Naive thymus-derived CD8-positive, alpha-beta T cell (primary cell): Measurements from ENCODE around the gene NAALADL2. TPM values are rescaled to one million over a fixed set of nuclear protein-coding genes. Genes with fewer than 3 reads are reported as not detected.
"Not testable (repeated sequence)": the region's sequence is repeated elsewhere in the genome, so short reads cannot be mapped to it uniquely, and the experiment has no call there.

Experiments used
- ATAC-seq, 2 donors: fragments of 150-1000 bp; cut with Tn5 transposase in 1 of 2; sonication (Bioruptor Pico), chemical (Tn5 transposase) in 1 of 2; 1 replicate in 1 of 2; 2 replicates in 1 of 2; pipeline ENCODE4 v1.10.0; 2021; ENCODE audit warnings: mild to moderate bottlenecking in 2 of 2, moderate library complexity in 2 of 2
- POLR2A ChIA-PET: fragments of 350-600 bp; sonication (Branson Sonifier 250); formaldehyde crosslinking; loops from one replicate; lab custom pipeline; 2021; ENCODE audit warnings: antibody characterized with exemption; lab: Charles Lee
- DNase-seq, 10 donors: peaks; one replicate each; pipeline versions ENCODE4 v3.0.0 to v3.0.0-alpha.2; 2020 to 2022
- H3K27ac Mint-ChIP-seq, 10 donors: one replicate each; pipeline ENCODE4 v1.8.0; 2020 to 2022; ENCODE audit warnings: mild to moderate bottlenecking in 10 of 10, mixed read lengths in 10 of 10, moderate library complexity in 4 of 10, inconsistent platforms in 1 of 10
- H3K27me3 Mint-ChIP-seq, 5 donors: one replicate each; pipeline ENCODE4 v1.8.0; 2021 to 2022; ENCODE audit warnings: mixed read lengths in 5 of 5
- H3K36me3 Mint-ChIP-seq, 3 donors: one replicate each; pipeline ENCODE4 v1.8.0; 2020 to 2022; ENCODE audit warnings: mixed read lengths in 3 of 3, mild to moderate bottlenecking in 2 of 3, inconsistent platforms in 1 of 3
- H3K4me1 Mint-ChIP-seq, 4 donors: one replicate each; pipeline ENCODE4 v1.8.0; 2021 to 2022; ENCODE audit warnings: mixed read lengths in 4 of 4
- H3K4me3 Mint-ChIP-seq, 10 donors: one replicate each; pipeline ENCODE4 v1.8.0; 2020 to 2022; ENCODE audit warnings: mild to moderate bottlenecking in 10 of 10, mixed read lengths in 10 of 10, moderate library complexity in 6 of 10, inconsistent platforms in 1 of 10
- H3K9me3 Mint-ChIP-seq, 9 donors: one replicate each; pipeline ENCODE4 v1.8.0; 2020 to 2022; ENCODE audit warnings: mixed read lengths in 9 of 9, mild to moderate bottlenecking in 3 of 9, inconsistent platforms in 1 of 9, moderate library complexity in 1 of 9
- polyA plus RNA-seq, 3 donors: library from polyadenylated mRNA; unstranded; fragments of 300-500 nt; fragmentation: Illumina TruSeq; gene quantifications; one replicate each; pipeline ENCODE4 v1.2.3, GENCODE V29; 2021
- total RNA-seq, 8 experiments: library from RNA in 2 of 8; stranded (reverse) in 2 of 8; gene quantifications; one replicate each; pipeline ENCODE4 v1.2.3 and lab custom pipeline; 2021 to 2026

NAALADL2 gene
- total and polyA plus RNA-seq, 5 experiments from 2014 or later = 0.44 to 1.3 (median 0.88) TPM; not detected in 1

GRCh38 chr3:175340338-175341015 is 481.3 kb downstream of the NAALADL2 start:
- DNase-seq (no peak), ATAC-seq (no peak)
- POLR2A ChIA-PET = no interaction called here
- H3K27me3 Mint-ChIP-seq = no peaks in the 10 kb centered on the region
- peaks cover 0 to 7% (median 0%) of the 10 kb centered on the region in 9 donors for H3K9me3 Mint-ChIP-seq
- H3K27ac Mint-ChIP-seq = no peak overlapping the region
- H3K4me1 Mint-ChIP-seq = no peaks in the 10 kb centered on the region
- no peaks in the 10 kb centered on the region for H3K36me3 Mint-ChIP-seq
- no peak overlapping the region for H3K4me3 Mint-ChIP-seq

- H3K4me3 Mint-ChIP-seq = no peak overlapping the region
- H3K36me3 Mint-ChIP-seq = no peaks in the 10 kb centered on the region
- H3K27ac Mint-ChIP-seq = no peak overlapping the region
- POLR2A ChIA-PET = no interaction called here
- DNase-seq (no peak), ATAC-seq (no peak)
- H3K4me1 Mint-ChIP-seq = no peaks in the 10 kb centered on the region
- H3K27me3 Mint-ChIP-seq = no peaks in the 10 kb centered on the region
- H3K9me3 Mint-ChIP-seq = peaks cover 0 to 7% (median 0%) of the 10 kb centered on the region in 9 donors
Measured at GRCh38 chr3:175342196-175342595, 483.1 kb downstream of the NAALADL2 start.

- DNase-seq (no peak), ATAC-seq (no peak)
- no peaks in the 10 kb centered on the region for H3K4me1 Mint-ChIP-seq
- H3K27ac Mint-ChIP-seq = no peak overlapping the region
- H3K4me3 Mint-ChIP-seq = no peak overlapping the region
- H3K27me3 Mint-ChIP-seq = no peaks in the 10 kb centered on the region
- POLR2A ChIA-PET = no interaction called here
- no peaks in the 10 kb centered on the region for H3K36me3 Mint-ChIP-seq
- peaks cover 0 to 6% (median 0%) of the 10 kb centered on the region in 9 donors for H3K9me3 Mint-ChIP-seq
Measured at GRCh38 chr3:175343946-175344345, 484.8 kb downstream of the NAALADL2 start.

DNA sequence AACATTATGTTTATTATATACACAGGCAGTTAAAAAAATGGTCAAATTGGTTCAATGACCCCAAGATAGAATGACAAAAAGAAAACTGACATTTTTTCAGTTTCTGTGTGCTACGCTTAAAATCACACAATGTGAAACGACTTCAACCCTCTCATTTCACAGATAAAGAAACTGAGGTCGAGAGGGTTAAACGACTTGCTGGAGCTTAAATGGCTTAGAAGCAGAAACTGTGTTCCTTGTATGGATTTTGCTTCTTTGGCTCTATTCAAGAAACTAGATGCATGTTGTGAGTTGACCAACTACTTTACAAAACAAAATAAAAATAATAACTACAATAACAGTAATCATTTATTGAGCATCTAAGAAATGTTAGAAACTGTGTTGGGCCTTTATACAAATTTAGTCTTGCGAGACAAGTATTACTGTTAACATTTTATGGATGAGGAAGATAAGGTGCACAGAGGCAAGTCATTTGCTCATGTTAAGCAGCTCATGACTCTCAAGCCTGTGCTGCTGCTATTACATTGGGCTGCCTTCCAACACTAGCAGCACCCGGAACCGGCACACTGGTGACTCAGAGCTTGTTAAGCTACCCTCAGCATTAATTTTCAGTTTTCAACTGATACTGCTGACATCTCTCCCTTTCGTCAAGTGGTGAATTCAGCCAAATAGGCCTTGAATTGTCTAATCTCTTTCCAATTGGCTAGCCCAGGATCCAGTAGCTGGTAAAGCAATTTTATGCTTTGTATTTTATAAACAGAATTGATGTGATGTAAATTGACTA is 487.6 kb downstream of the NAALADL2 start:
- Mint-ChIP-seq H3K27me3 (no peaks in the 10 kb centered on the region), H3K4me3 (no peak overlapping the region), H3K9me3 (peaks cover 0 to 4% (median 0%) of the 10 kb centered on the region in 9 donors), H3K36me3 (no peaks in the 10 kb centered on the region), H3K27ac (no peak overlapping the region), H3K4me1 (no peaks in the 10 kb centered on the region)
- DNase-seq (no peak), ATAC-seq (no peak)
- POLR2A ChIA-PET = no interaction called here

- Mint-ChIP-seq H3K27ac (no peak overlapping the region), H3K9me3 (peaks cover 0 to 4% (median 0%) of the 10 kb centered on the region in 9 donors), H3K27me3 (no peaks in the 10 kb centered on the region), H3K4me3 (no peak overlapping the region), H3K36me3 (no peaks in the 10 kb centered on the region), H3K4me1 (no peaks in the 10 kb centered on the region)
- no peak for ATAC-seq
- DNase-seq = no peak
- POLR2A ChIA-PET = no interaction called here
Measured at GRCh38 chr3:175349168-175349567, 490.0 kb downstream of the NAALADL2 start.

DNA sequence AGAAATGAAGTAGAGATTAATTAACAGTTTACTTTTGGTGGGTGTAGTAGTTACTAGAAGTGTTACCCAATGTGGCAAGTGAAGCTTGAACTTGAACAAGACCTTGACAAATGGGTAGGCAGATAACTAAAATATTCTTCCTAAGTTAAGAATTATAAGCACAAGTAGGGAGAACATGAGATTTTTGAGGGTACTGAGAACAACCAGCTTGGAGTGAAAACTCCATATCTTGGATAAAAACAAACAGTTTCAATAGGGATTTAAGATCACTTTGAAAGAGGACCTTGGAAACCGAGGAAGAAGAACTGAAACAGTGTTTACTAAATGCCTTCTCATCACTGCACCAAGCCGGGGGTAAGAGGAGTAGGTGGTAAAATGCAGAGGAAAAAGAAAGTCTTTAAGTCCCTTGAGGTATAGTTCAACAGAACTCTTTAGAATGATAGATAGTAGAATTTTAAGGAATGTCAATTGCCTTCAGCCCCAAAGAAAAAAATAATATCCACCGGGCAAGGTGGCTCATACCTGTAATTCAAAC is 496.7 kb downstream of the NAALADL2 start:
- H3K4me3 Mint-ChIP-seq = no peak overlapping the region
- no peaks in the 10 kb centered on the region for H3K4me1 Mint-ChIP-seq
- peaks cover 0 to 11% (median 0%) of the 10 kb centered on the region in 9 donors for H3K9me3 Mint-ChIP-seq
- DNase-seq (no peak), ATAC-seq (no peak)
- POLR2A ChIA-PET = no interaction called here
- no peaks in the 10 kb centered on the region for H3K36me3 Mint-ChIP-seq
- no peak overlapping the region for H3K27ac Mint-ChIP-seq
- H3K27me3 Mint-ChIP-seq = no peaks in the 10 kb centered on the region

GRCh38 chr3:175356899-175357324 is 497.8 kb downstream of the NAALADL2 start:
- ATAC-seq = no peak
- POLR2A ChIA-PET = no interaction called here
- no peak overlapping the region for H3K27ac Mint-ChIP-seq
- H3K4me1 Mint-ChIP-seq = no peaks in the 10 kb centered on the region
- no peaks in the 10 kb centered on the region for H3K27me3 Mint-ChIP-seq
- peaks cover 0 to 11% (median 2%) of the 10 kb centered on the region in 9 donors for H3K9me3 Mint-ChIP-seq
- H3K36me3 Mint-ChIP-seq = no peaks in the 10 kb centered on the region
- no peak overlapping the region for H3K4me3 Mint-ChIP-seq
- no peak for DNase-seq

DNA sequence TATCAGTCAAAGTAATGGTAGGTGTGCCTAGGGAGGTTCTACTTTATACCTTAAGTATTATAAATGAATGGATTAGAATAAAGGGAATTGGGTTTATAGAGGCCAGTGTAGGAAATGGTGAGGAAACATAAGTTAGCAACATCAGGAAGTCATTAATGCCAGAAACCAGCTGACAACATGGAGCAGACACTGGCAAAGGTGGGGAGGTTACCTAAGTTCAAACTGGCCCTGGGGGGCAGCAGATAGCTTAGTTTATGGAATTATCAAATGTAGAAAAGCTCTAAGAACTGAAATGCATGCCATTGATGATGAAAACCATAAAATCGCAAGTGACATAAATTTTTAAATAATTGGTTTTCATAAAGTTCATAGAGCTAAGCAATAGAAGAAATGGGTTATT is 498.6 kb downstream of the NAALADL2 start:
- POLR2A ChIA-PET = no interaction called here
- no peak for ATAC-seq
- no peak overlapping the region for H3K27ac Mint-ChIP-seq
- H3K27me3 Mint-ChIP-seq = no peaks in the 10 kb centered on the region
- no peak overlapping the region for H3K4me3 Mint-ChIP-seq
- DNase-seq = no peak
- no peaks in the 10 kb centered on the region for H3K36me3 Mint-ChIP-seq
- H3K9me3 Mint-ChIP-seq = peaks cover 0 to 15% (median 4%) of the 10 kb centered on the region in 9 donors
- no peaks in the 10 kb centered on the region for H3K4me1 Mint-ChIP-seq

- Mint-ChIP-seq H3K4me3 (no peak overlapping the region), H3K27me3 (no peaks in the 10 kb centered on the region), H3K4me1 (no peaks in the 10 kb centered on the region), H3K27ac (no peak overlapping the region), H3K36me3 (no peaks in the 10 kb centered on the region), H3K9me3 (peaks cover 0 to 22% (median 9%) of the 10 kb centered on the region in 9 donors)
- POLR2A ChIA-PET = no interaction called here
- ATAC-seq = no peak
- no peak for DNase-seq
Measured at GRCh38 chr3:175358935-175359334, 499.8 kb downstream of the NAALADL2 start.

- H3K27ac Mint-ChIP-seq, DNase-seq, H3K36me3 Mint-ChIP-seq, H3K4me3 Mint-ChIP-seq, ATAC-seq, POLR2A ChIA-PET, H3K9me3 Mint-ChIP-seq, H3K4me1 Mint-ChIP-seq, H3K27me3 Mint-ChIP-seq: not testable (repeated sequence)
Measured at GRCh38 chr3:175370426-175370825, 511.3 kb downstream of the NAALADL2 start.

- H3K4me3 Mint-ChIP-seq, DNase-seq, H3K4me1 Mint-ChIP-seq, H3K27me3 Mint-ChIP-seq, ATAC-seq, H3K27ac Mint-ChIP-seq, H3K36me3 Mint-ChIP-seq, H3K9me3 Mint-ChIP-seq, POLR2A ChIA-PET: not testable (repeated sequence)
Measured at GRCh38 chr3:175371187-175371586, 512.1 kb downstream of the NAALADL2 start.

- ATAC-seq (no peak), DNase-seq (no peak)
- Mint-ChIP-seq H3K4me1 (no peaks in the 10 kb centered on the region), H3K27me3 (no peaks in the 10 kb centered on the region), H3K9me3 (peaks cover 0 to 6% (median 0%) of the 10 kb centered on the region in 9 donors), H3K27ac (no peak overlapping the region), H3K4me3 (no peak overlapping the region), H3K36me3 (no peaks in the 10 kb centered on the region)
- POLR2A ChIA-PET = no interaction called here
Measured at GRCh38 chr3:175374705-175375104, 515.6 kb downstream of the NAALADL2 start.

GRCh38 chr3:175378348-175378747 is 519.2 kb downstream of the NAALADL2 start:
- no peaks in the 10 kb centered on the region for H3K36me3 Mint-ChIP-seq
- H3K9me3 Mint-ChIP-seq = peaks cover 0 to 6% (median 0%) of the 10 kb centered on the region in 9 donors
- no peak overlapping the region for H3K4me3 Mint-ChIP-seq
- H3K27me3 Mint-ChIP-seq = no peaks in the 10 kb centered on the region
- POLR2A ChIA-PET = interaction anchor here (0.6 kb wide), 1 partner anchor 120 kb away, joined by 4 read pairs; no protein-coding TSS in a partner anchor
- no peak for DNase-seq
- no peak for ATAC-seq
- H3K27ac Mint-ChIP-seq = no peak overlapping the region
- H3K4me1 Mint-ChIP-seq = no peaks in the 10 kb centered on the region
